DMS79 (cell line): ENCODE measurements around the gene ADCYAP1R1.
"Not testable (repeated sequence)": the region's sequence is repeated elsewhere in the genome, so short reads cannot be mapped to it uniquely, and the experiment has no call there.

ENCODE experiments used
- DNase-seq: peaks from one replicate; lab custom pipeline; 2025; lab: John Stamatoyannopoulos, UW

ADCYAP1R1 gene

DNA sequence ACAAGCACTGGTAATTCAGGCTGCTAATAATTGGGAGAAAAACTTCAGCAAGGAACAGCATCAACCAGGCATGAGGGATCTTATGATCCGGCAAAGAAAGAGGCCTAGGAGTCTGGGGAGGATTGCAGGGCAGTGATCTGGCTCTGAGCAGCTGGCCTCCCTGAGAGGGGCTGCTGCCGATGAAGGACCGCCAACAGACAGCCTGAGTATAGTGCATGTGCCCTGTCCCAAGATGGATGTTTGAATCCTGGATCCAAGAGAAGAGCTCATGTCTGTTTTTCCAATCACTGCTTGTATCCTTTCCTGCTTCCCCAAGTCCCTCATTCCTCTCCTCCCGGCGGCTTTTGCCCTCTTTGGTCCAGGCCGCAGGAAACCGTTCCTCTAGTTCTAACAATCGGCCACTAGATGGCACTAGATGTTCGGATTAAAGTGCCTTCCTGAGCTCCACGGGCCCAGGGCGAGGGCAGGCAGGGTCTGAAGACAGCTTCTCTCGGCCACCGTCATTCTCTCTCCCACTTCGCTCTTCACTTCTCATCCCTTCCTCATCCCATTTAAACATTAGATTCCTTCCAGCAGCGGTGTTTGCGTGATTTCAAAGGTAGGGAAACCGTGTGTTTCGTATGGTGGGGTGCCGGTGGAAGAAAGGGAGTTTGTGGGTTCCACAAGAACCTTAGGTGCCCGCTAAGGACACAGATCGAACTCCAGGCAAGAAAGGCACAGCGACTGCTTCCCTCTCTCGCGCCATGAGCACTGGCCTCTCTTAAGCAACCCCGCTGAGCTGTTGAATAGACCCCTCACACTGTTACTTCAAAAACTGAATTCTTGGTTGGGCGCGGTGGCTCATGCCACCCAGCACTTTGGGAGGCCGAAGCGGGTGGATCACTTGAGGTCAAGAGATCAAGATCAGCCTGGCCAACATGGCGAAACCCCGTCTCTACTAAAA, 82.4 kb downstream of the ADCYAP1R1 start:
- DNase-seq, result peak; percentile 29

DNA sequence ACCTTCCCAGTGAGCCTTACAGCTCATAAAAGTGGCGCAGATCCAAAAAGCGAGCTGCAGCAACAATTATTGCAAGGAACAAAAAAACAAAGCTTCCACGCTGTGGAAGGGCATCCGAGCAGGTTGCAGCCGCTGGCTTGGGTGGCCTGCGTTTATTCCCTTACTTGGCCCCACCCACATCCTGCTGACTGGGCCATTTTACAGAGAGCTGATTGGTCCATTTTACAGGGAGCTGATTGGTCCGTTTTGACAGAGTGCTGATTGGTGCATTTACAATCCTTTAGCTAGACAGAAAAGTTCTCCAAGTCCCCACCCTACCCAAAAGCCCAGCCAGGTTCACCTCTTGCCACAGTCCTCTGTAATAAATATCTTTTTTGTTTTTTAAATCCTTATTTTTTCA, 85.1 kb downstream of the ADCYAP1R1 start:
- no peak for DNase-seq

DNA sequence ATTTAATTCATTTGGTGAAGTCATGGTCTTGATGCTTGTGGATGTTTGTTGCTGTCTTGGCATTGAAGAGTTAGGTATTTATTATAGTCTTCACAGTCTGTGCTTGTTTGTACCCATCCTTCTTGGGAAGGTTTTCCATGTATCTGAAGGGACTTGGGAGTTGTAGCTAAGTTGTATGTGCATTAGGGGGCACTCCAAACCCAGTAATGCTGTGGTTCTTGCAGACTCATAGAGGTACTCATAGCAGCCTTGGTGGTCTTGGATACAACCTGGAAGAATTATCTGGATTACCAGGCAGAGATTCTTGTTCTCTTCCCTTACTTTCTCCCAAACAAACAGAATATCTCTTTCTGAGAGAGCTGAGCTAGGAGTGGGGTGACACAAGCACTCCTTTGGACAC, 93.2 kb downstream of the ADCYAP1R1 start:
- DNase-seq, result no peak

DNA sequence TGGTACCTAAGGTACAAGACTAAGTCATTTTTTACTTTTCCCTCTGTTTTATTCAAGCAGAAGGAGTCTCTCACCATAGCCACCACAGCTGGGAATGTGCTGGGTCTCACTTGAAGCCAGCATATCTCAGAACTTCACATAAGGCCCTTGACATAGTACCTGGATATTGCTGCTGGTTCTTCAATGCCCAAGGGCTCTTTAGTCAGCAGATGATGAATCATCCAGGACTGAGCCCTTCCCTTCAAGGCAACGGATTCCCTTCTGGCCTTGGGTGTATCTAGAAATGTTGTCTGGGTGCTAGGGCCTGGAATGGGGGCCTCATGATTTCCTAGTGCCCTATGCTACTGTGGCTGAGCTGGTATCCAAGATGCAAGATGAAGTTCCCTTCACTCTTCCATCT, 93.9 kb downstream of the ADCYAP1R1 start:
- DNase-seq, result no peak

DNA sequence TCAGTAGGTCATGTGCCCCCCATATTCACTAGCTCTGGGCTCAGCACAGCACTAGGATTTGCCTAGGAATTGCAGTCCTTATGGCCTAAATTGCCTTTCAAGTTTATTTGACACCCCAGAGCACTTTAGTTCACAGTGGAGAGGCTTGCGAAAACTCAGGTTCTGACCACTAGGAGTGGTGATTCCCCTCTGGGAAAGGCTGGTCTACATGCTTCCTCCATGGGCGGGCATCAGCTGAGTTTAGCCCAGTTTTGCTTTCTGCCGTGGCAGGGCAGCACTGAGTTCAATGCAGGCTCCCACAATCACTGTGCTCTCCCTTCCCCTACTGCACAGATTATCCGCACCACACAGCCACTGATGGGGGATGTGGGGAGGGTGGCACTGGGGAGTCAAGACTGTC, 94.4 kb downstream of the ADCYAP1R1 start:
- DNase-seq, result no peak

DNA sequence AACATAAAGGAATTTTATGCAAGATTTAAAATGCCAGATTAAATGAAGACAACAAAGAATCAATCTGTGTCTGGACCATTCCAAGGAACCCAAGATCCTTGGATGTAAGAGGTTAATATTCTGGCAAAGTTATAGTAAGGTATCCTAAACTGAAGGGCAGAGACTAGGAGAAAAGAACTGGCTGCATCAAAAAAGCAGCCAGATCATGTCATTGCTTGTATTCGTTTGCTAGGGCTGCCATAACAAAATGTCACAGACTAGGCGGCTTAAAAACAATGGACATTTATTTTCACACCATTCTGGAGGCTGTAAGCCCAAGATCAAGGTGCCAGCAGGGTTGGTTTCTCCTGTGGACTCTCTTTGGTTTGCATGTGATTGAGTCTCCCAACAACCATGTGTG, 99.7 kb downstream of the ADCYAP1R1 start:
- DNase-seq, result no peak

DNA sequence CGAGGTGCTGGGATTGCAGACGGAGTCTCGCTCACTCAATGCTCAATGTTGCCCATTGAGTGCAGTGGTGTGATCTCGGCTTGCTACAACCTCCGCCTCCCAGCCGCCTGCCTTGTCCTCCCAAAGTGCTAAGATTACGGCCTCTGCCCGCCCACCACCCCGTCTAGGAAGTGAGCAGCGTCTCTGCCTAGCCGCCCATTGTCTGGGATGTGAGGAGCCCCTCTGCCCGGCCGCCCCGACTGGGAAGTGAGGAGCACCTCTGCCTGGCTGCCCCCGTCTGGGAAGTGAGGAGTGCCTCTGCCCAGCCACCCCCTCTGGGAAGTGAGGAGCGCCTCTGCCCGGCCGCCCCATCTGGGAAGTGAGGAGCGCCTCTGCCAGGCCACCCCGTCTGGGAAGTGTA, 101.2 kb downstream of the ADCYAP1R1 start:
- DNase-seq, result not testable (repeated sequence)

DNA sequence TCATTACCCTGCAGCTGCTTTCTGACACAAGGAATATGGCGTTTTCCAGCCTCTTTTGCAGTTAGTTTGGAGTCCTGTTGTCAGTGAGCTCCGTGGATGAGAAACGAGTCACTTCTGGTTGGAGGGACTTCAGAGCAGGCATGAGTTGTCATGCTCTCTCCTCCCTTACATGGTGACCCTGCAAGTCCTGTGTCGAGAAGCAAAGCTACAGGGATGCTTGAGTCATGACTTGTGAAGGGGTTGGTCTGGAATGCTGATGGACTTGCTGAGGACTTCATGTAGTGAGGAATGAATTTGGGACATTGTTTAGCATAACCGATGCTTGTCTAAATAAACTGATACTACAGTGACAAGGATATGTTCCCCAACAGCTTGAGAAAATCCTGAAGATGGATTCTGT, 108.8 kb downstream of the ADCYAP1R1 start:
- DNase-seq, result no peak
